ENCODE data around the gene OPN5. TPM values are rescaled to one million over a fixed set of nuclear protein-coding genes. Genes with fewer than 3 reads are reported as not detected.
A peak's percentile ranks its signal among the peaks of the same experiment; 100 is the strongest.

OPN5 gene, protein sequence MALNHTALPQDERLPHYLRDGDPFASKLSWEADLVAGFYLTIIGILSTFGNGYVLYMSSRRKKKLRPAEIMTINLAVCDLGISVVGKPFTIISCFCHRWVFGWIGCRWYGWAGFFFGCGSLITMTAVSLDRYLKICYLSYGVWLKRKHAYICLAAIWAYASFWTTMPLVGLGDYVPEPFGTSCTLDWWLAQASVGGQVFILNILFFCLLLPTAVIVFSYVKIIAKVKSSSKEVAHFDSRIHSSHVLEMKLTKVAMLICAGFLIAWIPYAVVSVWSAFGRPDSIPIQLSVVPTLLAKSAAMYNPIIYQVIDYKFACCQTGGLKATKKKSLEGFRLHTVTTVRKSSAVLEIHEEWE
- not detected in 2 replicates for total RNA-seq (2014; rRNA removed)
- Bru-seq, nascent RNA: percentile 11 among the genes with signal in this experiment
- percentile 24 among the genes with signal in this experiment for BruChase-seq, experiment 1, labeled RNA remaining after a 6-hour chase
- BruChase-seq, experiment 2, labeled RNA remaining after a 2-hour chase: percentile 26 among the genes with signal in this experiment
- long read RNA-seq: 0 reads

GRCh38 chr6:47781732-47782131, at the start of gene OPN5:
Gene OPN5 (plus strand): TSS chr6:47782032. CDS start chr6:47782067, 35 bp downstream.
- Histone ChIP-seq H3K9me2 (replicated peaks; ENCODE audit: low read length) (no peaks in the 10 kb centered on the region), H3F3A (ENCODE audit: low read length, unreplicated experiment) (no peaks in the 10 kb centered on the region), H3K9me3 (ENCODE audit: low read length) (no peaks in the 10 kb centered on the region), H3K79me2 (ENCODE audit: low read length) (no peaks in the 10 kb centered on the region), H3K27me3 (ENCODE audit: low read length) (no peaks in the 10 kb centered on the region), H3K4me2 (ENCODE audit: low read length) (peak within 1 kb of the TSS; percentile 78), H3K4me1 (ENCODE audit: insufficient read depth, low read length) (peaks cover 10% of the 10 kb centered on the region), H3K36me3 (ENCODE audit: low read depth, low read length) (no peaks in the 10 kb centered on the region), H4K20me1 (ENCODE audit: low read length) (no peaks in the 10 kb centered on the region), H3K9ac (ENCODE audit: low read length) (no peak within 1 kb of the TSS), H3K27ac (ENCODE audit: low read length) (no peak within 1 kb of the TSS), H2AFZ (ENCODE audit: low read length) (0 out of 2 replicates have a peak within 1 kb of the TSS, but pooled peaks have one; percentile 22), H3K4me3 (ENCODE audit: low read length) (no peak within 1 kb of the TSS; the same call in 1 of the 2 replicates)
- no peak for ATAC-seq
- no peak for DNase-seq
- ChIA-PET CTCF (interaction anchor here (1.8 kb wide), 1 partner anchor 47 kb away, joined by 5 read pairs; no protein-coding TSS in a partner anchor), POLR2A (ENCODE audit: unreplicated experiment) (no interaction called here)
- intact Hi-C loops (cut with micrococcal nuclease): loop anchor here (1.0 to 10.0 kb wide), 2 partner anchors 40 to 833 kb away; no protein-coding TSS in a partner anchor
- no TSS peak for BruUV-seq (replicated peaks)
- no peak for TF ChIP-seq EZH2 (IDR thresholded peaks at IDR 0.05; ENCODE audit: low read length, unreplicated experiment)
- no peak for TF ChIP-seq CTCF (conservative IDR thresholded peaks at IDR 0.05; ENCODE audit: low read depth, low read length)
- TF ChIP-seq EZH2phosphoT487 (IDR thresholded peaks at IDR 0.05; ENCODE audit: borderline replicate concordance, low read length): no peak

DNA sequence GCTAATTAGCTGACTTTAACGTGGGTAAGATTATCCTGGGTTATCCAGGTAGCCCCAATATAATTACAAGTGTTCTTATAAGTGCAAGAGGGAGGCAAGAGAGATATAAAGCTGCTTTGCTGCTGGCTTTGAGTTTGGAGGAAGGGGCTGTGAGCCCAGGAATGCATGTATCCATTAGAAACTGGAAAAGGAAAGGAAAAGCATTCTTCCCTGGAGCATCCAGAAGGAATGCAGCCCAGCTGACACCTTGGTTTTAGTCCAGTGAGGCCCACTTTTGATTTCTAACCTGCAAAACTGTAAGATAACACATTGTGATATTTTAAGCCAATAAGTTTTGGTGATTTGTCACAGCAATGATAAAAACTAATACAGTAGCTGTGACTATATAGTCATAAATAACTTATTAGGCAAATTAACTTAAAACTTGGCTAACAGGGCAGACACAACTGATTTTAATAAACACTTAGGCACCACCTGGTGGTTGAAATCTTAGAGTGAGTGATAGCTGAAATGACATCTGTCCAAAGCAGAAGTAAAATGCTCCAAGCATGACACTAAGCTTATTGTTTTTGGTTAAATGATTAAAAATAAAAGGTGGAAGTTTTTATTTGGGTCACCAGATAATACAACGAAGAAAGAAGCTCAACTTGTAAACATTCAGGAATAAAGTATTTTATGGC, 47.8 kb upstream of the OPN5 start:
- ATAC-seq: no peak
- no peak overlapping the region for H3K9ac ChIP-seq (ENCODE audit: low read length)
- no peaks in the 10 kb centered on the region for H3K9me2 ChIP-seq (replicated peaks; ENCODE audit: low read length)
- H3F3A ChIP-seq (ENCODE audit: low read length, unreplicated experiment): no peaks in the 10 kb centered on the region
- ChIA-PET CTCF (interaction anchor here (0.6 to 1.9 kb wide), 6 partner anchors 43 to 740 kb away, joined by 3 to 11 read pairs (median 4); no protein-coding TSS in a partner anchor), POLR2A (ENCODE audit: unreplicated experiment) (interaction anchor here (0.6 kb wide), 1 partner anchor 320 kb away, joined by 5 read pairs; no protein-coding TSS in a partner anchor)
- H3K9me3 ChIP-seq (ENCODE audit: low read length): no peaks in the 10 kb centered on the region; the same call in 1 of the 2 replicates
- TF ChIP-seq EZH2phosphoT487 (IDR thresholded peaks at IDR 0.05; ENCODE audit: borderline replicate concordance, low read length) (no peak), CTCF (conservative IDR thresholded peaks at IDR 0.05; ENCODE audit: low read depth, low read length) (peak; percentile 79), EZH2 (IDR thresholded peaks at IDR 0.05; ENCODE audit: low read length, unreplicated experiment) (no peak)
- H2AFZ ChIP-seq (ENCODE audit: low read length): no peak overlapping the region
- intact Hi-C loops (cut with micrococcal nuclease): loop anchor here (1.0 to 5.0 kb wide), 6 partner anchors 44 to 319 kb away; no protein-coding TSS in a partner anchor
- H3K79me2 ChIP-seq (ENCODE audit: low read length): no peaks in the 10 kb centered on the region
- H3K4me1 ChIP-seq (ENCODE audit: insufficient read depth, low read length): peaks cover 61% of the 10 kb centered on the region
- DNase-seq: peak; percentile 67
- no TSS peak for BruUV-seq (replicated peaks)
- H3K4me2 ChIP-seq (ENCODE audit: low read length): no peak overlapping the region
- H3K27ac ChIP-seq (ENCODE audit: low read length): no peak overlapping the region
- H3K36me3 ChIP-seq (ENCODE audit: low read depth, low read length): no peaks in the 10 kb centered on the region
- no peaks in the 10 kb centered on the region for H3K27me3 ChIP-seq (ENCODE audit: low read length)
- H4K20me1 ChIP-seq (ENCODE audit: low read length): no peaks in the 10 kb centered on the region
- H3K4me3 ChIP-seq (ENCODE audit: low read length): no peak overlapping the region

All from PC-3 (cell line).